Bronchus fibroblast of lung (primary cell): ENCODE data around the gene PRSS22. TPM values are rescaled to one million over a fixed set of nuclear protein-coding genes. Genes with fewer than 3 reads are reported as not detected.

Experiments used
- total RNA-seq: library from RNA; depleted of rRNA; stranded (reverse); fragments of >200 nt; gene quantifications from 2 replicates; pipeline ENCODE4 v1.2.3, GENCODE V29; 2015

PRSS22 gene, protein sequence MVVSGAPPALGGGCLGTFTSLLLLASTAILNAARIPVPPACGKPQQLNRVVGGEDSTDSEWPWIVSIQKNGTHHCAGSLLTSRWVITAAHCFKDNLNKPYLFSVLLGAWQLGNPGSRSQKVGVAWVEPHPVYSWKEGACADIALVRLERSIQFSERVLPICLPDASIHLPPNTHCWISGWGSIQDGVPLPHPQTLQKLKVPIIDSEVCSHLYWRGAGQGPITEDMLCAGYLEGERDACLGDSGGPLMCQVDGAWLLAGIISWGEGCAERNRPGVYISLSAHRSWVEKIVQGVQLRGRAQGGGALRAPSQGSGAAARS
- total RNA-seq = not detected in 2 replicates

DNA sequence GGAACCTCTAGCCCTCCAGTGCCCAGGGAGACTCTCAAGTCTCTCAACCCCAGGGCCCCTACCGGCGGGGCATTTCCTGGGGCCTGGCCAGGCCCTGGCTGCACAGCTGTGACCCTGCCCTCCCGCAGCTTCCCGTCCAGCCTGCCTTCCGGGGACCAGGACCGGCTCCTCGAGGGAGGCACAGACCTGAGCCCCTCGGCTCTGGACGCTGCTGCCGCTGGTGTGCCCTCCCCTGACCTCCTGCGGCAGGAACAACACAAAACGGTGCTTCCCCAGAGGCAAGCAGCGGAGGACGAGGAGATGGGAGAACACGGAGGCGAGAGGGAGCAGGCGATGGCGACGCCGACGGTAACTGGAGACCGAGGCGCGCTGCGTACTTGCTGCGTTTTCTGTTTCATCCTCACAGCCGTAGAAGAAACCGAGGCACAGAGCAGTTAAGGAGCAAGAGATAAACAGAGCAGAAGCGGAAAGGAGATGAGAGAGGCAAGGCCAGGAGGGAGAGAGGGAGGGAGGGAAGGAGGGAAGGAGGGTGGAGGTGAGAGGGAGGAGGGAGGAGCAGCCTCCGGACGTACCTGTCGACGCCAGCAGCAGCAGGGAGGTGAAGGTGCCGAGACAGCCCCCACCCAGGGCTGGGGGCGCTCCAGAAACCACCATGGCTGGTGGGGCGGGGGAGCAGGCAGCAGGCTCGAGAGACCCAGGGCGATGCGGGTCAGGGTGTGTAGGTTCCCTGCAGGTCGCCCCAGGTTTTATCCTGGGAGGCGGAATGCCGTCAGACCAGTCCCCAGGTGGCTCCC lies at the start of gene PRSS22:
Gene PRSS22 (minus strand): TSS at position 720 of the 794 bp plus-strand sequence. CDS start 66 bp downstream, at position 654.

DNA sequence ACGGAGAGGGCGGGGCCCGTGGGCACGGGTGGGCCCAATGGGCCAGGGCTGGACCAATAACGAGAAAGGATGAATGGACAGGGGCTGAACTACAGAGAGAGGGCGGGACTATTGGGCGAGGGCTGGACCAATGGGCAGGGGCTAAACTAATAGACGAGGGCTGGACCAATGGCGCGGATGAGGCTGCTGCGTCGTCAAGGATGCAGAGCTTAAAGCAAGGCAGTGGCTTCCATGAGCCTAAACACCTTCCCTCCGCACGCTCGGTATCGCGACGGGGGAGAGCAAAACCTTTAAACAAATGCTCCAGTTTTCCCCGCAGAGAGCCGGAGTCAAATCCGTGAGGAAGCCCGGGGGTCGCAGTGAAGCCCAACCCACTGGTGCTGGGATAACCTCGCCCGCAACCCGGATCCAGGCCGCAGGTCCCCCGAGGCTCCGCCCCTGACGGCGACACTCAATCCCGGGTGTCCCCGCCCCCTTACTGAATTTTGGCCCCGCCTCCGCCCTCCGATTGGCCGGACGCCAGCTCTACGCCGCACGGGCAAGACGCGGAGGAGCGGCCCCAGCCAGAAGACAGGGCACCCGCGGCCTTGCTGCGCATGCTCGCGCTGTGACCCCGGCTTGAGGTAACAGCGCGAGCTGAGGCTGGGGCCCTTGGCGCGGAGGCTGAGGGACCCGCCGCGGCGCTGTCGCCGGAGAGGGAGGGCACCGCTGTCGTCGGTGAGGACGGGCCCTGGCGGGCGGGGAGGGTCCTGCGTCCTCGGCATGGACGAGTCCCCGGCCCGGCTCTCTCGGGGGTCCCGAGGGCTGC lies 24.9 kb upstream of the PRSS22 start, which contains the start of gene FLYWCH2:
Gene FLYWCH2 (plus strand): TSS at position 566 of the 808 bp plus-strand sequence. CDS start 13,235 bp downstream, outside the sequence.

DNA sequence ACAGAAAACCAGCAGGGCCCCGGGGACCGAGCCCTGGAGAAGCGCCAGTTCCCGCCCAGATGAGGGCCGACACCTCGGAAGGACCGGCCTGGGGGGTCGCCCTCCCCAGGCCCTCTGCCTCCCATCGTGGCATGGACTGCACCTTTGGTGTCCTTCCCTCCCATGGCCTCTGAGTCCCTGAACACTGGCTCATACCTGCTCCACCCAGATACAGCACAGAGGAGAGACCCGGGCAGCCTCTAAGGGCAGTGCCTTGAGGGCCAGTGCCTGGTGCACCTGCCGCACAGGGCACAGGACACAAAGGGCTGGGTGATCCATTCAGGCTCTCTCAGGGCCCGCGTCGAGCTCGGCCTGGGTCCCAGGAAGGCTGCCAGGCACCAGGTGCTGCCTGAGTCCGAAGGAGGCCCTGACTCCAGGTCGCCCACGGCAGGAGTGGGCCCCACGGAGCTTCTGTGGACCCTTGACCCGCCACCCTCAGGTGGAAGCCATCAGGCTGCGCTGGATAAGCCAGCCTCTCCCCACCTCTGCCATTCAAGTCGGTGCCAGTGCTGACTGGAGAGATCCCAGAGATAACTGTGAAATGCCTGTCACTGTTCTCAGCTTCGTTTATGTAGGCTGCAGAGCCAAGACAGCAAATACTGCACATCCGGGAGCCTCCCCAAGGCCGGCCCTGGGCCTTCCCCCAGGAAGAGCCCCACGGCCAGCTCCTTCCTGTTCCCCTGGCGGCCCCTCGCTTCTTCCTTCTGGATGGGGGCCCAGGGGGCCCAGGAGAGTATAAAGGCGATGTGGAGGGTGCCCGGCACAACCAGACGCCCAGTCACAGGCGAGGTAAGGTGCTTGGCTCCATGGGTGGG lies 28.2 kb downstream of the PRSS22 start, which contains the start of gene ZG16B:
Gene ZG16B (plus strand): TSS at position 803 of the 854 bp plus-strand sequence. CDS start 139 bp downstream, outside the sequence.

DNA sequence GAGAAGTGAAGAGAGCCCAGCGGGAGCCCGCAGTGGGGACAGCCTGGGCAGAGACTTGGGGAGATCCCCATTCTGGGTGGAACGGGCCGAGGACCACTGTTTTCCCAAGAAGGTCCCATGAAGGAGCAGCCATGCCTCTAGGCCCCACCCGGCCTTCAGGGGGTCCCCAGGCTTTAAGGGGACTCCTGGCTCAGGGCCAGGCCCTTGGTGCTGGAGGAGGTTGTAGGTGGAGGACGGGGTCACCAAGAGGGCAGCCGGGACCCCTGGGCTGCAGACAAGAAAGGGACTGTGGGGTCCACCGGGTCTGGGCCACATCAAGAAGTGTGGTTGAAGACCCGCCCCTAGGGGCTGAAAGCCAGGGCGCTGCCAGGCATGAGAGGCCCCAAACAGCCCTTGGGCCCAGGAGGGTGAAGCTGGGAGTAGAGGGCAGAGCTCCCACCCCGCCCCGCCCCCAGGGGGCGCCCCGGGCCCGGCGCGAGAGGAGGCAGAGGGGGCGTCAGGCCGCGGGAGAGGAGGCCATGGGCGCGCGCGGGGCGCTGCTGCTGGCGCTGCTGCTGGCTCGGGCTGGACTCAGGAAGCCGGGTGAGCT lies 41.1 kb downstream of the PRSS22 start, which contains the start of gene PRSS21:
Gene PRSS21 (plus strand): TSS at position 487 of the 589 bp plus-strand sequence. CDS start 32 bp downstream, at position 519.

Other genes with a start within 250 kb of the PRSS22 start
- gene KCTD5, start 175.6 kb downstream of the PRSS22 start, total RNA-seq = 27.6 and 34.2 TPM in 2 replicates
- 0.50 and 0.74 TPM in 2 replicates for gene PRSS27, start 137.9 kb downstream of the PRSS22 start, total RNA-seq
- 43.3 and 52.5 TPM in 2 replicates for gene SRRM2, start 105.5 kb downstream of the PRSS22 start, total RNA-seq
- gene ELOB, start 80.9 kb downstream of the PRSS22 start, total RNA-seq = 333 and 369 TPM in 2 replicates
- not detected in 2 replicates for gene PRSS33, start 70.6 kb downstream of the PRSS22 start, total RNA-seq
- not detected in 2 replicates for gene PRSS41, start 59.7 kb downstream of the PRSS22 start, total RNA-seq
- gene PRSS21, start 40.9 kb downstream of the PRSS22 start, total RNA-seq = not detected in 2 replicates
- 0.45 and 1.0 TPM in 2 replicates for gene ZG16B, start 27.9 kb downstream of the PRSS22 start, total RNA-seq
- 72.8 and 91.0 TPM in 2 replicates for gene FLYWCH2, start 25.0 kb upstream of the PRSS22 start, total RNA-seq
- 34.6 and 35.1 TPM in 2 replicates for gene FLYWCH1, start 53.8 kb upstream of the PRSS22 start, total RNA-seq
- 0.15 TPM in 1 of 2 replicates, not detected in the other for gene KREMEN2, start 106.1 kb upstream of the PRSS22 start, total RNA-seq
- gene PAQR4, start 111.2 kb upstream of the PRSS22 start, total RNA-seq = 19.6 and 24.9 TPM in 2 replicates
- 47.6 and 51.1 TPM in 2 replicates for gene PKMYT1, start 122.3 kb upstream of the PRSS22 start, total RNA-seq
- not detected in 2 replicates for gene CLDN9, start 154.8 kb upstream of the PRSS22 start, total RNA-seq
- 0.15 and 0.17 TPM in 2 replicates for gene CLDN6, start 160.0 kb upstream of the PRSS22 start, total RNA-seq
- gene TNFRSF12A, start 162.2 kb upstream of the PRSS22 start, total RNA-seq = 376 and 378 TPM in 2 replicates
- gene HCFC1R1, start 165.8 kb upstream of the PRSS22 start, total RNA-seq = 59.5 and 72.5 TPM in 2 replicates
- 39.4 and 46.1 TPM in 2 replicates for gene THOC6, start 165.9 kb upstream of the PRSS22 start, total RNA-seq
- gene BICDL2, start 178.8 kb upstream of the PRSS22 start, total RNA-seq = not detected in 2 replicates
- gene MMP25, start 188.4 kb upstream of the PRSS22 start, total RNA-seq = under 0.01 TPM in 2 replicates
- 24.1 and 25.2 TPM in 2 replicates for gene IL32, start 207.5 kb upstream of the PRSS22 start, total RNA-seq
- gene ZSCAN10, start 241.1 kb upstream of the PRSS22 start, total RNA-seq = not detected in 2 replicates